ENCODE data around the gene PTH2R. TPM values are rescaled to one million over a fixed set of nuclear protein-coding genes. Genes with fewer than 3 reads are reported as not detected.
"Not testable (repeated sequence)": the region's sequence is repeated elsewhere in the genome, so short reads cannot be mapped to it uniquely, and the experiment has no call there.

Gene PTH2R, protein sequence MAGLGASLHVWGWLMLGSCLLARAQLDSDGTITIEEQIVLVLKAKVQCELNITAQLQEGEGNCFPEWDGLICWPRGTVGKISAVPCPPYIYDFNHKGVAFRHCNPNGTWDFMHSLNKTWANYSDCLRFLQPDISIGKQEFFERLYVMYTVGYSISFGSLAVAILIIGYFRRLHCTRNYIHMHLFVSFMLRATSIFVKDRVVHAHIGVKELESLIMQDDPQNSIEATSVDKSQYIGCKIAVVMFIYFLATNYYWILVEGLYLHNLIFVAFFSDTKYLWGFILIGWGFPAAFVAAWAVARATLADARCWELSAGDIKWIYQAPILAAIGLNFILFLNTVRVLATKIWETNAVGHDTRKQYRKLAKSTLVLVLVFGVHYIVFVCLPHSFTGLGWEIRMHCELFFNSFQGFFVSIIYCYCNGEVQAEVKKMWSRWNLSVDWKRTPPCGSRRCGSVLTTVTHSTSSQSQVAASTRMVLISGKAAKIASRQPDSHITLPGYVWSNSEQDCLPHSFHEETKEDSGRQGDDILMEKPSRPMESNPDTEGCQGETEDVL
- 10 to 100 TPM; 31.1 to 40.0 (median 38.3) TPM for polyA plus RNA-seq (ENCODE audit: insufficient read length in 4 of 4)

DNA sequence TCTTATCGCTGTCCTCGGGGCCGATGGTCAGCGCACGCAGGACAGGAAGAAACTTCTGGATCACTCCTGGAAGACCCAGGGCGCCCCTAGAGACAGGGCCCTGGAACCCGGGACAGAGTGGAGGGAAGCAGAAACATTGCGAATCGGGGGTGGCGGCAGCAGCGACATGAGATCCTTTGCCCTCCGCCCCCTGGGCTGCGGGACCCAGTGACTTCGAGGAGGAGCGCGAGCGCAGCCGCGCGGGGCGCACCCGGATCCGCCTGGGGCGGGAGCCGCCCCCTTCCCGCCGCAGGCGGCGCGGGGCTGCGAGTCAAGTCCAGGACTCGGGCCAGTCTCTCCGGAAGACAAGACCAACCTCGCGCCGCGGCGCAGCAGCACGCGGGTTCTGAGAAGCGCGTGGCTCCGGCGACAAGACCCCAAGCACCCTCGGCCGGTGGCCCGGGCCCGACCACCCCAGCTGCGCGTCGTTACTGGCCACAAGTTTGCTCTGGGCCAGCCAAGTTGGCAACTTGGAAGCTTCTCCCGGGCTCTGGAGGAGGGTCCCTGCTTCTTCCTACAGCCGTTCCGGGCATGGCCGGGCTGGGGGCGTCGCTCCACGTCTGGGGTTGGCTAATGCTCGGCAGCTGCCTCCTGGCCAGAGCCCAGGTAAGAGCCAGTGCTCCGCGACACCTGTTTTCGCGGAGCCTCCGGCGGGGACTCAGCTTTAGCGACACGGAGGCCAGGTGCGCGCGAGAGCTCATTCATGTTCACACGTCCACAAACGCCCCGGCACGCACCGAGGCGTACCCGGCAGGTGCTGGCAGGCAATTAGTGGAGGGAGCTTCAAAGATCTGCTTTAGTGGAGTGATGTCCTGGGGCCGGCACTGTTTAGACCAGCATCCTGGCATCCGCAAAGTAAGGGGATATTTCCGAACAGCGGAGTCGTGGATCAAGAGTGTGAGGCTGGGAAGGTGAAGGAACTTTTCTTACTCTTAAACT, at the start of gene PTH2R:
Gene PTH2R (plus strand): TSS at position 319 of the 978 bp plus-strand sequence. CDS start 252 bp downstream, at position 571.
- peak in 1 of 4 donors; percentile 29 for DNase-seq (ENCODE audit: low read depth in 4 of 4, low spot score in 3 of 4)

DNA sequence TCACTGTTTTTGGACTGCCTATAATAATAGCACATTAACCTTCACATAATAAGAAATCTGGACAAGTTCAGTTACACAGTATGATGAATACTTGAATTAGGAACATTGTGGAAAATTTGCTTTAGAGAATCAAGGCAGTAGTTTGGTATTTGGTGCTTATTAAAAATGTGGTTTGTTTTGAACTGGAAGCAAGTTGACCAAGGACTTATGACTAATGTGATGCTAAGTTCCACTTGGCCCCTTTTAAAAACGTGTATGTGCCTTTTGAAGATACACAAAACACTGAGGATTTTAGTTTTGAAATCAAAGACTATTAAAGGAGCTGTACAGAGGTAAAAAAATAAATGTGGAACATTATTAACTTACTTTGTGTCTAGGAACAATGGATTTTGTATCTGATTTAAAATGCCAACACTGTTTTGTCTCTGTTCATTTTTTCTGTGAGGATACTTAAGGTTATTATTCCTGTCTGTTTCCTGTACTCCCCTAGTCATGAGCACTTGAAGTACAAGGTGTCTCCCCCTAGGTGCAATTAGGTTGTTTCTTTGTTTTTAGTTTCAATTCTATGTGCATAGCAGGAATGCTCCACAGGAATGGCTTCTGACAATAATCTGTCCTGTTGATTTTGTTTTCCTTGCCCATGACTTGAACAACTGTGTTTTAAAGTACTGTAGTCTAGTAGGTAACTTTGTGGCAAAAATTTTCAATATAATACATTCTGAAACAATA, 49.6 kb upstream of the PTH2R start:
- DNase-seq (ENCODE audit: low read depth in 4 of 4, low spot score in 3 of 4) = no peak

DNA sequence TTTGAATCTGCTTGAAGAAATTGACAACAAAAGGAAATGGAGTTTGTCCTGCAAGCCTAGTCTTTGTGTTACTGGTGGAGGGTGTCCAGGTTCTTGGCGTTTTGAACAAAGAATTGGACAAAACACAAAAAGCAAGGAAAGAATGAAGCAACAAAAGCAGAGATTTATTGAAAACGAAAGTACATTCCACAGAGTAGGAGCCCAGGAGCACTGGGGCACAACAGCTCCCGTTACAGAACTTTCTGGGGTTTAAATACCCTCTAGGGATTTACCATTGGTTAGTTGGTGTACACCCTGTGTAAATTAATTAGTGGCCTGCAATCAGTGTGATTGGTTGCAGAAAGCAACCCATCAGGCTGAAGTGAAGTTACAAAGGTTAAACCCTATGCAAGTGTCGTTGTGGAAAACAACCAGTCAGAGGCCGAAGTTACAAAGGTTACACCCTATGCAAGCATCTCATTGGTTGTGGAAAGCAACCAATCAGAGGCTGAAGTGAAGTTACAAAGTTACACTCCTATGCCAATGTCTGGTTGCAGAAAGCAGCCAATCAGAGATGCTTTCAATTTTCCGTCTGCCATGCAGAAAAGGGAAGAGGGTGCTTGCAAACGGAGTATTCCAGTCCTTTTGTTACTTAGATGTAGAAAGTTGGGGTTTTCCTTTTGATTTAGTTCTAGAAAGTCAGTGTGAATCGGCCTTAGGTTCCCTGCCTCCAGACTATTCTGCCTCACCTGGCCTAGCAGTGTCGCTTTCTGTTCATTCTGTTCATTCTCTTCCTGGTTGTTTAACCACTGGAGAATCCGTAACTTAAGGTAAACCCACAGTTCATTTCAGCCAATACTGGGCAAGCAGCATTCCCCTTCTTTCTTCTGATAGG, 47.6 kb upstream of the PTH2R start:
- DNase-seq (ENCODE audit: low read depth in 4 of 4, low spot score in 3 of 4) = no peak

DNA sequence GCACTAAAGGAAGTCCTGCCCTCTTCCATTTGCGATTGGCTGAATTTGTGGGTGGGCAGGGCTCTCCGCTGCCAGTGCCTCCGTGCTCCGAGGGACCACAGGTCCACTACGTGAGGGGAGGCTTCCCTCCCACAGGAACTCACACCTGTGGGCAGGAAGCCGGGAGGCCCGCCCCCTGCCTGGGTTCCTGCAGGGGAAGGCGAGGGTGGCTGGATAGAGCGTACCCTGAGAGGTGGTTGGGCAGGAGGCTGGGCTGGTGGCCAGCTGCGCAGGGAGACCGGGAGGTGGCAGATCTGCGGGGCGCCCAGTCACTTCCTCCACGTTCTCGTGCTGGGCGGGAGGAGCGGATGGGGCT, 47.0 kb upstream of the PTH2R start:
- DNase-seq (ENCODE audit: low read depth in 4 of 4, low spot score in 3 of 4) = no peak

DNA sequence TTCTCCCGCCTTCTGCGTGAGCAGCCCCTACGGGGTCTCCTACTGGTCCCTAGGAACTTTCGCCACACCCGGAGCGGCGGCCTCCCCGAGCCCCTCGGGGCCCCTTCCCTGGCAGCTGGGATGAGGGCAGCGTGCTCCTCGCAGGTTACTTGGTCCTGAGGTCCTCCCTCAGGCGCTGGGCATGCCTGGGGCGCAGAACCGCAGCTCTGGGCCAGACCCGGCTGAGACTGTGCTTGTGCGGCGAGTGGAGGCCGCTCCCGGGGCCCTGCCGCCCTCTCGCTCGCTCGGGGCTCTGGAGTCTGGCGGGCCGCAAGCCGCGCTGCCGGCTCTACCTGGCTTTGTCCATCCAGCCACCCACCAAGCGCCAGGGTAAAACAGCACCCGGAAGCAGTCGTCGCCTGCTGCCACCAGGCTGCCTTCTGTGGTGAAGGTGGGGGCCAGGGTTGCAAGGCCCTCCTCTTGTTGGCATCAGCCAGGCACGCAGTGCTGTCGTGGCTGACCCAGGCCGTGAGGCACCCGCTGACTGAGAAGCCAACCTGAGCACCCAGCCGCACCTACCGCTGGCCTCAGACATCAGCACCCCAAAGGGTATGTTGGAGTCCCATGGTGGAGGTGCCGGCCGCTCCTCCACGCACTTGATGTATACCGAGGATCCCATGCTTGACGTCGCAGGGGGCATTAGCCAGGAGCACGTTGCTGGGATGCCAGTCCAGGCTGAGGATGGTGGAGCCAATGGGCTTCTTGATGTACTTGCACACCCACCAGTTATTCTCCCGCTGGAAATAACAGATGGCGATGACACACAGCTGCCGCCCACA, 46.1 kb upstream of the PTH2R start:
- no peak for DNase-seq (ENCODE audit: low read depth in 4 of 4, low spot score in 3 of 4)

DNA sequence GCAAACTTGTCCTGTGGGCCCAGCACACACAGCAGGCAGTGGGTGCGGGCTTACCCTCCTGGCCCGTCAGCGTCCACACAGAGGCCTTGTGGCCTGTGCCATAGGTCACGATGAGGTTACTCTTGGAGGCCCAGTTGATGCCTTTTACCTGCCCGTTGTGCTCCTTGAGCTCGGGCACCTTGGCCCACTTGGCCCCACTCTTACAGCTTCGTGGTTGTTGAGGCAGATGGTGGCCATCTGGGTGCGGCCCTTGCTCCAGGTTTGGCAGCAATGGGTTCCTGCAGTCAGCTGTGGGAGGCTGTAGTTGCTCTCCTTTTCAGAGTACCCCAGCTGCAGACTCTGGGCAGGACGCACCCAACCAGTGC, 45.5 kb upstream of the PTH2R start:
- DNase-seq (ENCODE audit: low read depth in 4 of 4, low spot score in 3 of 4) = no peak

DNA sequence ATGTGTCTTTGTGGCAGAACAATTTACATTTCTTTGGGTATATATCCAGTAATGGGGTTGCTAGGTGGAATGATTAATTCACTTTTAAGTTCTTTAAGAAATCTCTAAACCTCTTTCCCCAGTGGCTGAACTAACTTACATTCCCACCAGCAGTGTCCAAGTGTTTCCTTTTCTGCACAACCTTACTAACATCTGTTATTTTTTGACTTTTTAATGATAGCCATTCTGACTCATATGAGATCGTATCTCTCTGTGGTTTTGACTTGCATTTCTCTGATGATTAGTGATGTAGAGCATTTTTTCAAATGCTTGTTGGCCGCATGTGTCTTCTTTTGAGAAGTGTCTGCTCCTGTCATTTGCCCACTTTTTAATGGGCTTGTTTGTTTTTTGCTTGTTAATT, 43.1 kb upstream of the PTH2R start:
- DNase-seq (ENCODE audit: low read depth in 4 of 4, low spot score in 3 of 4) = no peak

DNA sequence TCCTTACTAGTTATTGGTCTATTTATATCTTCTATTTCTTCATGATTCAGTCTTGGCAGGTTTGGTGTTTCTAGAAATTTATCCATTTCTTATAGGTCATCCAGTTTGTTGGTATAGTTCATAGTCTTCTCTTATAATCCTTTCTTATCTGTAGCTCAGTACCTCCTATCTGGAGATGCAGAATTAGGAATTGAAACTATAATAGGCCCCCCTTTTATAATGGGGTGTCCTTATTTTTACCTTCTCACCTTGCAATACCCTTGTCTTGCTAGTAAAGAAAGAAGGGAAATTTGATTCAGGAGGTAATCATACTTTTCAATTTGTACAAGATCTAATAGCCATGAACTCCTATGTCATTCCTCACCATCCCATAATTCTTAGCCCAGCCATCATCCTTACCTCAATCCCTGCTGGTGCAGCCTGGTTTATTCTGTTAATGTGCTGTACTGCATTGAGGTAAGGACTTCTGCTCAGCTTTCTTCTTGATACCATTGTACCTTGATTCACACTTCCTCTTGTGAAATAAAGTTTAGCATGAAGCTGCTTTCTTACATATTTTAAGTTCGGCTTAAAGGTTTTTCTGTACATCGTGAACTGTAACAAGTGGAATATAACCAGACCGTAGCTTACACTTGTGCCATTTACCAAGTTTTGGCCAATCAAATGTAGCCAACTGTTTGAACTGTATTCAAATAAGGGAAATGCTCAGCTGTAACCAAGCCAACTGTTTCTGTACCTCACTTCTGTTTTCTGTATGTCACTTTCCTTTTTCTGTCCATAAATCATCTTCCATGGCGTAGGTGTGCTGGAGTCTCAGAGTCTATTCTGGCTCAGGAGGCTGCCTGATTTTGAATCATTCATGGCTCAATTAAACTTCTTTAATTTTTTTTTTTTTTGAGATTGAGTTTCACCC, 40.1 kb upstream of the PTH2R start:
- DNase-seq (ENCODE audit: low read depth in 4 of 4, low spot score in 3 of 4) = no peak

DNA sequence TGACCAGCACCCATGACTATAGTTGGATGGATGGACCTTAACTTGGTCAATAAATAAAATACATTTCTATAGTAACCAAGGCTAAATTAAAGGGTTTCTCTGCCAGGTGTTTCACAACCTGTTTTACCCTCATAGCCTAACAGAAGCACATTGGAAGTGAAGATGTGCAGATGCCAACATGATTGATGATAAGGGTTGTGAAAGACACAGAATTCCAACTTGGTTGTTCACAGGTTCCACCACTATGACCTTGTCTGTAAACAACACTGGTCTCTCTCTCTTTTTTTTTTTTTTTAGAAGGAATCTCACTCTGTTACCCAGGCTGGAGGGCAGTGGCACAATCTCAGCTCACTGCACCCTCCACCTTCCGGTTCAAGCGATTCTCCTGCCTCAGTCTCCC, 37.5 kb upstream of the PTH2R start:
- no peak for DNase-seq (ENCODE audit: low read depth in 4 of 4, low spot score in 3 of 4)

DNA sequence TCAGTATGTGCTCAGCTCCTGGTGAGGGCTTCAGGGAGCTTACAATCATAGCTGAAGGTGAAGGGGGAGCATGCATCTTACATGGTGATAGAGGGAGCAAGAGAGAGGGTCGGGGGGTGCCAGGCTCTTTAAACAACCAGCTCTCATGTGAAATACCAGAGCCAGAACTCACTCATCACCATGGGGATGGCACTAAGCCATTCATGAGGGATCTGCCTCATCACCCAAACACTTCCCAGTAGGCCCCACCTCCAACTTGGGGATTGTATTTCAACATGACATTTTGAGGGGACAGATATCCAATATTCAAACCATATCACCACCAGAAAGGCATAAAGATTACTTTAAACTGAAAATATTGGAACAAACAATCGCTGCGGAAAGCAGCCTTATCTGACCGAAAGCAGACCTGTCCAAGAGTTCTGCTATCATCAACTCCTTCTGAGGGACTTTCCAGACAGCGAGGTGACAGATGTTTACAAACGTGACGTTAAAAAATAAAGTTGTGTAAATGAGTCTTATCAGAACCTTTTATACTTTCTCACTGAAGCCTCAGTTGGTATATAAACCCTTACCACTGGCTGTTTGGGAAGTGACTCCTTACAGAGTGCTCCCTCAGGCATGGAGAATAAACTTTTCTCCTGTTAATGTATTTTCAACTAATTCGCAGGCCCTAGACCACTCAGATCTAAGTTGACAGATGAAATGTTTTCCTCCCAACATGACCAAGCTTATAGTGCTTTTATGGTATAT, 35.5 kb upstream of the PTH2R start:
- no peak for DNase-seq (ENCODE audit: low read depth in 4 of 4, low spot score in 3 of 4)

DNA sequence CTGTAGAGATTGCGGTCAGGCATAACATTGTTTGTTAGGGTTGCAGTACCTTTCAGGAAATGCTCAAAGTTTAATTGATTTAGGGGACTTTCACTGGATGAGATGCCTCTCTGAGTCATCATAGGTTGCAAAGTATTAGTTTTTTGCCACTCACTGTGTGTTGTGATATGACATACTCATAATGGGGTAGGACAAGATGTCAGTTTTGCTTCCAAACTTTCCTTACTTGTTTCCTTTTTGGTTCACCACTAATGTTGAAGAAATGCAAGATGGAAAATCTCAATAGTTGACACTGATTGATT, 35.0 kb upstream of the PTH2R start:
- no peak for DNase-seq (ENCODE audit: low read depth in 4 of 4, low spot score in 3 of 4)

DNA sequence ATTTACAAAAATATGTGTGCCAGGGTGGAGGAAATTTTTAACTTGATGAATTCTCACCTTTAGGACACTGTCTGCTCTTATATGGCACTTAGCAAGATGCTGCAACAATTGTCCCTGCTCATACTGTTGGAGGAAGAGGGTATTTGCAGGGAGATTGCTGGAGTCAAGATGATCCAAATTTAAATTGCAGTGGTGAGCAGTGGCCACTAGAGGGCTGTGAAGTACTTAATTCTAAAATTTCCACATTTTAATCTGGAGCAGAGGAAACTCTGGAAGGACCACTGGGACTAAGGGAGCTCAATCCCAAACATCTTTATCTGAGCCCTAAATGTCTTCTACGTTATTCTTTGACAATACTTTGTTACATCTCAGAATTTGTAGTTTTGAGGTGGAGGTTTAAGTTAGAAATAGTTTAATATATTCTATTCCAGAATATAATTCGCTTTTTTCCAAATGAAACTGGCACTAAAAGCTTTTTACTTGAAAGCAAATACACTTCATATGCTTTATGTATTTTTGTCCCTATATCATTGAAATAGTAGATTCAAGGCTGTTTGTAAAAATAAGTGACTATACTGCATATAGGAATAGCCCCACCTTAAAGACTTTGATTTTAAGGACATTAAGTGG, 33.0 kb upstream of the PTH2R start:
- peak; percentile 11 to 28 (median 18) for DNase-seq (ENCODE audit: low read depth in 4 of 4, low spot score in 3 of 4)

DNA sequence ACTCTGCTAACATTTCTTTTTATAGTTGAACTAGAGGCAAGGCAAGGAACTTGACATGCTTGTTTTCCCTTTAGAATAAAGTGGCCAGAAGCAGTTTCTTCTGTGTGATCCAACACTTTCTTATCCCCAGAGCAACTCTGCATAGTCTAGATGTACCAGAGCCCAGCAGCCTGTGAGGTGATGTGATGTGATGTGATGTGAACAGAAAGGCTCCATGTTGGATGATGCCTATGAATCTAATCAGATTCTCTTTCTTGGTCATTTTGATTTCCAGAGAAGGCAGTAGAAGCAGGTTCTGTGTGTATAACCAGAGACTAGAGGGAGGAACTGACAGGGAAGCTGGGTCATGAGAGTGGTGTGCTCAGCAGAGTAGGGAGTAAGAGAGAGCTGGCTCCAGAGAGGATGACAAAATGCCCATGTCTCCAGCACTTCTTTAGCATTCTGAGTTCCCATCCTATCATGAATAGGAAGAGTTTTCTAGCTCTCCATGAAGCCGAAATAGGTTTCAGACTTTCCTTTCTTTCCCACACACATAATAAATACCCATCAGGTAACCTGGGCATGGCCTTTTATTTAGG, 31.0 kb upstream of the PTH2R start:
- DNase-seq (ENCODE audit: low read depth in 4 of 4, low spot score in 3 of 4) = no peak

DNA sequence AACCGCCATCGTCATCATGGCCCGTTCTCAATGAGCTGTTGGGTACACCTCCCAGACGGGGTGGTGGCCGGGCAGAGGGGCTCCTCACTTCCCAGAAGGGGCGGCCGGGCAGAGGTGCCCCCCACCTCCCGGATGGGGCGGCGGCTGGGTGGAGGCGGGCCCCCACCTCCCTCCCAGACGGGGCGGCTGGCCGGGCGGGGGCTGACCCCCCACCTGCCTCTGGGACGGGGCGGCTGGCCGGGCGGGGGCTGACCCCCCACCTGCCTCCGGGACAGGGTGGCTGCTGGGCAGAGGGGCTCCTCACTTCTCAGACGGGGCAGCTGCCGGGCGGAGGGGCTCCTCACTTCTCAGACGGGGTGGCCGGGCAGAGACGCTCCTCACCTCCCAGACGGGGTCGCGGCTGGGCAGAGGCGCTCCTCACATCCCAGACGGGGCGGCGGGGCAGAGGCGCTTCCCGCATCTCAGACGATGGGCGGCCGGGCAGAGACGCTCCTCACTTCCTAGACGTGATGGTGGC, 29.2 kb upstream of the PTH2R start:
- DNase-seq (ENCODE audit: low read depth in 4 of 4, low spot score in 3 of 4) = not testable (repeated sequence)

DNA sequence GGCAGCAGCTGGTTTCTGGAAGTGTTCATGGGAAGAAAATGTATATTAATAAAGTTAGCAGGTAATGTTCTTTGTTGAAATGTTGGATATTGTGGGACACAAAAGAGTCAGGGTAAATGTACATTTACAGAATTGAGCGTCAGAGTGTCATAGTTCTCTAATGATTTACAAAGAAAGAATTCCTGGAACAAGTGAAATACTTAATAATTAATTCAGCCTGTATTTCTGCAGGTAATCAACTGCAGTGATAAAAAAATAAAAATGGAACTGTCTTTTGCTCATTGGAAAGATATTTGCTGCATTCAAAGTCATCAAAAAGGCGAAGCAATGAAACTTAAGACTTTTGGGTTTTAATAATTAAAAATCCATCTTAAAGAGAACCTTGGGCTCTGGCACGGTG, 27.4 kb upstream of the PTH2R start:
- no peak for DNase-seq (ENCODE audit: low read depth in 4 of 4, low spot score in 3 of 4)

DNA sequence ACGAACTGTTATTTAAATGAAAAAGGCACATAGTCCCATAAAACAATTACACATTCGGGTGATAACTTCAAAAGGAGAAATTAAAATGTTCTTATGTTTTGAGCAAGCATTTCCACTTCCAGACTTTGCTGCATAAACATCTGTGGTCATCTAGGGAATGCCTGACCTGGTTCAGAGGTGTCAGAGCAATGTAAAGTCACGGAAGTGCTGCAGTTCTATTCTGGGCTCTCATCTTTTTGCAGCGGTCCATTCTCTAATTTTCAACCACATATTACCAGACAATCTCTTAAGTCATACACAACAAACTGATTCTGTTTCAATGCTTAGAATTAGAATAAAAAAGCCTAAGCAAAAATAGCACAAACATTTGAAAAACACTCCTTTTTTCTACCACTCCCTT, 22.0 kb upstream of the PTH2R start:
- no peak for DNase-seq (ENCODE audit: low read depth in 4 of 4, low spot score in 3 of 4)
